ENCODE measurements around the gene PRPF38B. TPM values are rescaled to one million over a fixed set of nuclear protein-coding genes. Genes with fewer than 3 reads are reported as not detected.
A peak's percentile ranks its signal among the peaks of the same experiment; 100 is the strongest.

PRPF38B gene
- polyA plus RNA-seq, 1 of the 3 experiments (the other 2 are of a cell fraction): 17.5 TPM

GRCh38 chr1:108704496-108704895, 12.4 kb downstream of the PRPF38B start:
- H3K79me2 ChIP-seq (ENCODE audit: insufficient read depth): no peaks in the 10 kb centered on the region
- POLR2A ChIA-PET: no interaction called here
- peaks cover 27 to 28% of the 10 kb centered on the region in 2 experiments for H3K36me3 ChIP-seq (replicated peaks in 1 of 2; ENCODE audit: control insufficient read depth in 1 of 2, insufficient read depth in 2 of 2, low read length in 1 of 2)
- H3K4me2 ChIP-seq: peak overlapping the region; percentile 41; the same call in 1 of the 2 replicates
- CTCF ChIA-PET: interaction anchor here (1.3 kb wide), 1 partner anchor 11 kb away, joined by 3 read pairs; no protein-coding TSS in a partner anchor
- no peaks in the 10 kb centered on the region for H3K9me2 ChIP-seq
- peak overlapping the region in 1 of 2 experiments; percentile 46; a peak in 1 of 4 replicates for H3K27ac ChIP-seq (ENCODE audit: low read depth in 2 of 2, low read length in 1 of 2)
- TF ChIP-seq TEAD4 (IDR thresholded peaks at IDR 0.05; ENCODE audit: borderline replicate concordance, insufficient read depth) (no peak), FOSL2 (IDR thresholded peaks at IDR 0.05; ENCODE audit: borderline replicate concordance, low read depth) (0 out of 2 replicates have a peak, but pooled peaks have one; percentile 13)
- 0 out of 4 replicates have a peak, but pooled peaks cover 0 to 12% of the 10 kb centered on the region in 2 experiments for H3K4me1 ChIP-seq (ENCODE audit: control insufficient read depth in 1 of 2, insufficient read depth in 2 of 2, low read depth in 1 of 2, low read length in 1 of 2)
- H3K9ac ChIP-seq: no peak overlapping the region
- H4K20me1 ChIP-seq (ENCODE audit: insufficient read depth): no peaks in the 10 kb centered on the region
- DNase-seq: no peak
- no peak overlapping the region for H2AFZ ChIP-seq (ENCODE audit: low read depth)
- H3F3A ChIP-seq (replicated peaks; ENCODE audit: insufficient read depth): peaks cover 23% of the 10 kb centered on the region
- no peaks in the 10 kb centered on the region for H3K27me3 ChIP-seq (ENCODE audit: insufficient read depth)
- no peak overlapping the region for H3K4me3 ChIP-seq (ENCODE audit: low read depth in 2 of 2, low read length in 1 of 2)
- H3K9me3 ChIP-seq: no peaks in the 10 kb centered on the region
- WGBS (ENCODE audit: low lambda C conversion rate): 57% methylated on average over 2 of the region's 2 CpGs

GRCh38 chr1:108706643-108707042, 14.5 kb downstream of the PRPF38B start:
- H3K27ac ChIP-seq (ENCODE audit: low read depth in 2 of 2, low read length in 1 of 2): no peak overlapping the region
- POLR2A ChIA-PET: no interaction called here
- no peaks in the 10 kb centered on the region for H3K9me2 ChIP-seq
- no peaks in the 10 kb centered on the region for H3K27me3 ChIP-seq (ENCODE audit: insufficient read depth)
- DNase-seq: no peak
- CTCF ChIA-PET: no interaction called here
- no peak for TF ChIP-seq NFIC (IDR thresholded peaks at IDR 0.05; ENCODE audit: borderline replicate concordance)
- TF ChIP-seq RAD21 (IDR thresholded peaks at IDR 0.05; ENCODE audit: low read length): no peak
- TF ChIP-seq ZBTB33 (IDR thresholded peaks at IDR 0.05; ENCODE audit: borderline replicate concordance, low read depth): no peak
- TF ChIP-seq MXI1 (IDR thresholded peaks at IDR 0.05; ENCODE audit: low read depth, low read length): no peak
- TF ChIP-seq GATA2 (CRISPR knock-in tag; IDR thresholded peaks at IDR 0.05): no peak
- no peak for TF ChIP-seq FOXM1 (IDR thresholded peaks at IDR 0.05; ENCODE audit: low read depth)
- no peak for TF ChIP-seq CHD2 (IDR thresholded peaks at IDR 0.05; ENCODE audit: low read length, partially characterized antibody)
- TF ChIP-seq TEAD4 (IDR thresholded peaks at IDR 0.05; ENCODE audit: borderline replicate concordance, insufficient read depth): no peak
- TF ChIP-seq POLR2AphosphoS5 (IDR thresholded peaks at IDR 0.05; ENCODE audit: low read depth, low read length): no peak
- TF ChIP-seq CTCF (IDR thresholded peaks at IDR 0.05): no peak
- no peak for TF ChIP-seq RCOR1 (IDR thresholded peaks at IDR 0.05; ENCODE audit: low read length)
- no peak for TF ChIP-seq REST (IDR thresholded peaks at IDR 0.05; ENCODE audit: low read depth, low read length)
- TF ChIP-seq PBX3 (IDR thresholded peaks at IDR 0.05): no peak
- no peak for TF ChIP-seq NRF1 (IDR thresholded peaks at IDR 0.05; ENCODE audit: low read depth, low read length)
- H3K4me3 ChIP-seq (ENCODE audit: low read depth in 2 of 2, low read length in 1 of 2): no peak overlapping the region
- H4K20me1 ChIP-seq (ENCODE audit: insufficient read depth): no peaks in the 10 kb centered on the region
- H3K4me2 ChIP-seq: no peak overlapping the region
- 80% methylated on average over 3 of the region's 3 CpGs for WGBS (ENCODE audit: low lambda C conversion rate)
- H3K9ac ChIP-seq: no peak overlapping the region
- H2AFZ ChIP-seq (ENCODE audit: low read depth): no peak overlapping the region
- H3K4me1 ChIP-seq (ENCODE audit: control insufficient read depth in 1 of 2, insufficient read depth in 2 of 2, low read depth in 1 of 2, low read length in 1 of 2): 0 out of 4 replicates have a peak, but pooled peaks cover 0 to 12% of the 10 kb centered on the region in 2 experiments
- H3F3A ChIP-seq (replicated peaks; ENCODE audit: insufficient read depth): peaks cover 15% of the 10 kb centered on the region
- H3K36me3 ChIP-seq (replicated peaks in 1 of 2; ENCODE audit: control insufficient read depth in 1 of 2, insufficient read depth in 2 of 2, low read length in 1 of 2): peaks cover 6% of the 10 kb centered on the region in 2 experiments
- H3K79me2 ChIP-seq (ENCODE audit: insufficient read depth): no peaks in the 10 kb centered on the region
- no peaks in the 10 kb centered on the region for H3K9me3 ChIP-seq
